Measurements from ENCODE around the gene ROBO2.

The ROBO2 gene

DNA sequence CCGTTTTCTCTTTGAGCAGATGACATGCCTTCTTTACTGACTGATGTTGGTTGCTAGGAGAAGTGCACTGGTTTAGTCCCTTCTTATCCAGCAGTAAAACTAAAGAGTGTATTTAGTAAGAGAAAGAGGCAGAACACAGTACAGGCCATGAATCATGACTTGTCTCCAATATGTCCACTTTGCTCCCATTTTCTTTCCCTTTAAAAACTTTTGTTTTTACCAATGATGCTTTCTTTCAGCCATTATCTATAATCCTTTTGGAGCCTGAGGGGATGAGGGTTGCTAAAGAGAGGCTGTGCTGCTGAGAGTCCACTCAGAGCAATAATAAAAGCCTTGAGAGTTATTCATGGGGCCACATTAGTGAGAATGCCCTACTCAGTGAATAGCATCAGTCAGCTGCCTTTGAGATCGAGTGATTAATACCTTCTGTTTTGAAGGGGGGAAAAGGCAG, 12.2 kb downstream of the ROBO2 start:
- DNase-seq (ENCODE audit: low read depth in 2 of 2) = no peak

DNA sequence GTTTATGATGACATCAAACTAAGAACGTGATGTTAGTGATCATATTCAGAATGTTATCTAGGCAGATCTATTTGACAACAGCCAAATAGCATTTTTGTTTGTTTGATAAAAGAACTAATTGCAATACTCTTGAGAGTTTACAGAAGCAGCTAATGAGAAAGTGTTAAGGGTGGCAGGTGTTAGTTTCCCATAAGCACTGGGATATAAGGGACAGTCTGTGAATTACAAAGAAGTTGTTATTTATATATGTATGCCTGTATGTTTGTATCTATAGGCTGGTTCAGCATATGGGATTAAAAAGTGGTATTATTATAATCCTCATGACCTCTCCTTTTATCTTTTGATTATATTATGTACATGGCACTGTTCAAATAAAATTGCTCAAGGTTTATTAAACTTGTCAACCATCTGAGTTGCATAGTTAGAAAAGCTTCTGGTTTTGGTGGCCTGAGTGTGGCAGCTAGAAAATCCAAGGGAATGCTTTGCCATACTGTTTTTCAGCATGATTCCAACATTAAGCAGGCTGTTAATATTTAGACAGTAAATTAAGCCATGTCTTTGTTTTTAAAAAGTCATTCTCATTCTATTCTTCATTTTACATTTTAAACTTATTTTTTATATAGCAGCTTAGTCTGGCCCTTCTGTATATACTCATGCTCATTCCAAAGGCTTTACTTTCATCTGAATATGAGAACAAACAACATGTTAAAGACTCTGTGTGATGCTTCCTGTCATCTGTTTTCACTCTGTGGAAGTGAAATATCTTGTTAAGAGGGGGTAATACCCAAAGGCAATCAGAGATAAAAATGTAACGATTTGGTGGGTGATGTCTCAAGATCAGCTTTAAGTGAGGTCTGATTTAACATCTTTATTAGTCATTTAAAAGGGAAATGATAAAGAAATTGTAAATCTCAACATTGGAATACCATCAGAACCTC, 13.1 kb downstream of the ROBO2 start:
- no peak for DNase-seq (ENCODE audit: low read depth in 2 of 2)

GRCh38 chr3:77053795-77054194, 13.9 kb downstream of the ROBO2 start:
- no peak for DNase-seq (ENCODE audit: low read depth in 2 of 2)

DNA sequence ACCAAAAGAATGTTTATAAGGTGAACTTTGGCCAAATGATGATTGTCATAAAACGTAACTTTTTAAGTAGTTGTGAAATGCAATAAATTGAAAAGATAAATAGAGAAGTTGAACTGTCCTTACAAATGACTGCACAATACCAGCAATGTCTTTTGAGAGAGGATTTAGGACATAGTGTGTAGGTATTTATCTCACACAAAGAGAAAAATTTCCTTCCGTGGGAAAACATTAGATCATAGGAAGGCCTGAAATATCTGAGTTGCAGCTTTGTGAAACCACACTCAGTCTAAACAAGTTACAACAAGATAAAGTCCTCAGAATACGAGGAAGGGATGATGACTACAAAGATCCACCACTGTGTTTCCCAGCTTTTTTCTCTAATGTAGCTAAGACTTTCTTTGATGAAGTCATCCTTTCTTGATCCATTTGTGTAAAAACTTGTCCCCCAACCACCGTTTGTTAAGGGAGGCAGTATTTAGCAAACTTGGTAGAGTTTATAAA, 16.0 kb downstream of the ROBO2 start:
- no peak for DNase-seq (ENCODE audit: low read depth in 2 of 2)

GRCh38 chr3:77059354-77059753, 19.5 kb downstream of the ROBO2 start:
- DNase-seq (ENCODE audit: low read depth in 2 of 2) = no peak

GRCh38 chr3:77063423-77063822, 23.5 kb downstream of the ROBO2 start:
- no peak for DNase-seq (ENCODE audit: low read depth in 2 of 2)

- no peak for DNase-seq (ENCODE audit: low read depth in 2 of 2)
Measured at GRCh38 chr3:77065750-77066149, 25.9 kb downstream of the ROBO2 start.

DNA sequence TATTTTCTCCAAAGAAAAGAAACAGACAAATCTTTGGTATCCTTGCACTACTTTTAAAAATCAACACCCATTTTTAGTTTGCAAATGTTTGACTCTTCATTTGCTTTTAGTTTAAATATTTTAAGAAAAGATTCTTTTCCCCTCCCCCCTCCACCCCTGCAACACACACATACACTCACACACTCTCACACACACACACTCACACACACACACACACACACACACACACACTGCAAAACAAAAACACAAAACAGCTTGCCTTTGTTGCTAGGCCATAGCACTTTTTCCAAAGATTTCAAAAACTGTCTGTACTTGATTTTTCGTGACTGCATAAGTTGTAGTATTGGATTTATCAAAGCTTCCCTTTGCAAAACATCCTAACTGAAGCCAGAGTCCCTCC, 26.9 kb downstream of the ROBO2 start:
- no peak for DNase-seq (ENCODE audit: low read depth in 2 of 2)

DNA sequence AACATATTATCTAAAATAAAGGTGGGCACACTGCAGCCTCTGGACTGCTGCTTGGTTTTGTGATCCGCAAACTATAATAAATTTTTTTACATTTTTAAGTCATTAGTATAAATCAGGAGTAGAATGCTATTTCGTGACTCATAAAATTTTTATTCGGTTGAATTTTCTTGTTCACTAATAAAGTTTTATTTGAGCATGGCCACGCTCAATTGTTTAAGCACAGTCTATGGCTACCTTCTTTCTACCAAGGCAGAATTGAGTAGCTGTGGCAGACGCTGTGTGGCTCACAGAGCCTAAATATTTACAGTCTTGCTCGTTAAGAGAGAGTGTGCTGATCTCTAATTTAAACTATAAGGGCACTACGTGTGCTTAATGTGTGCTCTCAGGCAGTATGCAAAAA, 28.9 kb downstream of the ROBO2 start:
- no peak for DNase-seq (ENCODE audit: low read depth in 2 of 2)

GRCh38 chr3:77071364-77071763, 31.5 kb downstream of the ROBO2 start:
- DNase-seq (ENCODE audit: low read depth in 2 of 2) = no peak

DNA sequence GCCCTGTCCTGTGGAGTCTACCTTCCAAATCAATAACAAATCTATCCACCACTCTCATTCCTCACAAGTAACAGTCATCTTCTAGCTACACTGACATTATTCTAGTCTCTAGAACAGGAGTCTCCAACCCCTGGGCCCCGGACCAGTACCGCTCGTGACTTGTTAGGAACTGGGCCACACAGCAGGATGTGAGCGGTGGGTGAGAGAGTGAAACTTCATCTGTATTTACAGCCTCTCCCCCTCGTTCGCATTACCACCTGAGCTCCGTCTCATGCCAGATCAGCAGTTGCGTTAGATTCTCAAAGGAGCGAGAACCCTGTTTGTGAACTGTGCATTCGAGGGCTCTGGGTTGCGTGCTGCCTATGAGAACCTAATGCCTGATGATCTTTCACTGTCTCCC, 31.9 kb downstream of the ROBO2 start:
- no peak for DNase-seq (ENCODE audit: low read depth in 2 of 2)

DNA sequence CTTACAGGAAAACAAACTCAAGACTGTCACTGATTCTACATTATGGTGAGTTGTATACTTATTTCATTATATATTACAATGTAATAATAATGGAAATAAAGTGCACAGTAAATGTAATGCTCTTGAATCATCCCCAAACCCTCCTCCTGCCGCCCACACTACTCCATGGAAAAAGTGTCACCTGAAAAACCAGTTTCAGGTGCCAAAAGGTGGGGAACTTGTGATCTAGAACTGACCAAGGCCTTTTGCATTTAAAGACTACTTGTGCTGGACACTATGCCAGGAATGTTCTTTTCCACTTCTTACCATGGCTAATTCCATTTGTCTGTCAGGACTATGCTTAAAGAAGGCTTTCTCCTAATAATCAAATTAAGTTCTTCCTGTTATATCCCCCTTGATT, 32.3 kb downstream of the ROBO2 start:
- no peak for DNase-seq (ENCODE audit: low read depth in 2 of 2)

GRCh38 chr3:77078279-77078678, 38.4 kb downstream of the ROBO2 start:
- no peak for DNase-seq (ENCODE audit: low read depth in 2 of 2)

DNA sequence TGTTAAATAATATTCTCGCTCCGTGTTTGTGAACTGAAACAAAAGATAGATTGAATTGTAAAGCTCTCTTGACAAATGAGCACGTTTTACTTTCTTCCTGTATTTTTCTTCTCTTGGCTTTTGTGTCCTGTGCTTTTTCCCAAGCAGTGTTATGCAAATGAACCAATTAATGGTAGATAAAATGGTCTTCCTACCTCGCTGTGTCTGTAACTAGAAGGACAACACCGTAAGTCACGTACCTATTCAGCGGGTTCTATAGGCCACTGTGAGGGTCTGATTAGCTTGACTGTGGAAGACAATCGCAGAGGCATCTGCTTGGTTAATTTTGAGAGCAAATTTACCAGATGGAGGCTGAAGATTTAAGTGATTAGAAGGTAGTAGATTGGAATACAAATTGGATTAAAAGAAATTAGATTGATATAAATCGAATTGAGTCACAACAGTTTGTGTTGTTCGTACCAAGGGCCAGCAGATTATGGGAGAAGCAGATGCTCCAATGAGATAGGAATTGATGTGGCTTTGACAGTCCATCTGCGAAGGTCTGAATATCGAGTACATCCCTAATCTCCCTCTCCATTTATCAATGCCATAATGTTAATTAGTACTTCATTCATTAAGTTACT, 40.2 kb downstream of the ROBO2 start:
- DNase-seq (ENCODE audit: low read depth in 2 of 2) = no peak

GRCh38 chr3:77081240-77081661, 41.4 kb downstream of the ROBO2 start:
- DNase-seq (ENCODE audit: low read depth in 2 of 2) = no peak

DNA sequence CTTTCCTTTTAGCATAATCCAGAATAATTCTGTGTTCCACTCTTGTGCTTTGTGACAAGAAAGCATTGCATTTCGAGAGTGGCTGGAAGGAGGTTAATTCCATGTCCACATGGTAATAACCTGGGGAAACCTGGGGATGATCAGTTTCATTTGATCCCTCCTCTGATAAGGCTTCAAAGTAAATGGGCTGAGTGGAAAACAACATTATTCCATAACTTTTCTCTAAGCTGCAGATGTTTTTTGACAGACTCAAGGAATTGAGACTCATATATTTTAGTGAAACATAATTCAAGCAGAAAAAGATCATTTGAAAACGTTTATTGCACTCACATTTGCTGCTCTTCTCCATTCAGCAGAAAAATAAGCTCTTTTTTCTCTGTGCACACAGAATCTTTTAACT, 44.6 kb downstream of the ROBO2 start:
- no peak for DNase-seq (ENCODE audit: low read depth in 2 of 2)

GRCh38 chr3:77086408-77086807, 46.5 kb downstream of the ROBO2 start:
- no peak for DNase-seq (ENCODE audit: low read depth in 2 of 2)

- no peak for DNase-seq (ENCODE audit: low read depth in 2 of 2)
Measured at GRCh38 chr3:77091809-77092208, 51.9 kb downstream of the ROBO2 start.

- DNase-seq (ENCODE audit: low read depth in 2 of 2) = no peak
Measured at GRCh38 chr3:77093101-77093500, 53.2 kb downstream of the ROBO2 start.

DNA sequence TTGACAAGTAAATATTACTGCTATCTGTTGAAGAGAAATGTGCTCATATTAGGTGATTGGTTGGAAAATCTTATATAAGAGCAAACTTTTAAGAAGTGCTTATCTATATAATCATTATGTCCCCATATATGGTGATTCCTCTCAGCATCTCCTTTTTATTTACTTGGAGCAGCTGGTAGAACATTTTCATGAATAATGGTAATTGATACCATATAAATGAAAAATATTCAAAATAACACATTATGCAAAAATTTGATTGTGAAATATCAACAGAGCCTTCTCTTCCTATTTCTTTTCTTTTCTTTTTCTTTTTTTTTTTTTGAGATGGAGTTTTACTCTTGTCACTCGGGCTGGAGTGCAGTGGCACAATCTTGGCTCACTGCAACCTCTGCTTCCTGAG, 56.2 kb downstream of the ROBO2 start:
- no peak for DNase-seq (ENCODE audit: low read depth in 2 of 2)

- no peak for DNase-seq (ENCODE audit: low read depth in 2 of 2)
Measured at GRCh38 chr3:77096966-77097890, 57.3 kb downstream of the ROBO2 start.
